CD4-positive, alpha-beta T cell treated with Interferon alpha-2 for 1 hour (primary cell): ENCODE measurements around the gene STAT1.
"Not testable (repeated sequence)": the region's sequence is repeated elsewhere in the genome, so short reads cannot be mapped to it uniquely, and the experiment has no call there.

Source experiments
- DNase-seq, 2 donors: peaks; one replicate each; pipeline ENCODE4 v3.0.0-alpha.2; 2020 to 2022

Gene STAT1

GRCh38 chr2:191006297-191006696 is 7.7 kb downstream of the STAT1 start:
- DNase-seq, result no peak

- no peak for DNase-seq
These were observed 10.3 kb downstream of the STAT1 start for GRCh38 chr2:191003405-191004309.

- no peak for DNase-seq
These were observed 12.3 kb downstream of the STAT1 start for GRCh38 chr2:191001624-191002023.

- DNase-seq, result no peak
These were observed 12.9 kb downstream of the STAT1 start for GRCh38 chr2:191001032-191001431.

- no peak for DNase-seq
These were observed 13.9 kb downstream of the STAT1 start for GRCh38 chr2:190999949-191000665.

GRCh38 chr2:190999058-190999457 is 14.9 kb downstream of the STAT1 start:
- no peak for DNase-seq

GRCh38 chr2:190997526-190998113 is 16.4 kb downstream of the STAT1 start:
- DNase-seq, result no peak

- no peak for DNase-seq
These were observed 17.0 kb downstream of the STAT1 start for GRCh38 chr2:190996947-190997346.

- DNase-seq, result peak; percentile 57 to 64
These were observed 17.5 kb downstream of the STAT1 start for GRCh38 chr2:190996338-190996946.

GRCh38 chr2:190995315-190995714 is 18.7 kb downstream of the STAT1 start:
- not testable (repeated sequence) for DNase-seq

- DNase-seq, result no peak
These were observed 19.8 kb downstream of the STAT1 start for GRCh38 chr2:190994148-190994547.

- no peak for DNase-seq
These were observed 20.7 kb downstream of the STAT1 start for GRCh38 chr2:190993292-190993643.

GRCh38 chr2:190990132-190990531 is 23.8 kb downstream of the STAT1 start:
- DNase-seq, result no peak

GRCh38 chr2:190988910-190989309 is 25.1 kb downstream of the STAT1 start:
- DNase-seq, result no peak

GRCh38 chr2:190987938-190988337 is 26.0 kb downstream of the STAT1 start:
- DNase-seq, result no peak

- DNase-seq, result no peak
These were observed 26.9 kb downstream of the STAT1 start for GRCh38 chr2:190987116-190987515.

- DNase-seq, result no peak
These were observed 27.6 kb downstream of the STAT1 start for GRCh38 chr2:190986221-190986953.

GRCh38 chr2:190984595-190984994 is 29.4 kb downstream of the STAT1 start:
- DNase-seq, result no peak

GRCh38 chr2:190982262-190983034 is 31.5 kb downstream of the STAT1 start:
- no peak for DNase-seq

GRCh38 chr2:190981733-190982132 is 32.2 kb downstream of the STAT1 start:
- DNase-seq, result no peak

- no peak for DNase-seq
These were observed 32.6 kb downstream of the STAT1 start for GRCh38 chr2:190981333-190981732.
